Effector memory CD4-positive, alpha-beta T cell (primary cell): ENCODE data around the gene OR8B4.
"Not testable (repeated sequence)": the region's sequence is repeated elsewhere in the genome, so short reads cannot be mapped to it uniquely, and the experiment has no call there.

Experiments
- DNase-seq, 3 donors: peaks; one replicate each; pipeline ENCODE4 v3.0.0-alpha.2; 2020
- H3K27ac ChIP-seq: 2 replicates; pipeline ENCODE4 v1.7.0; 2013; ENCODE audit warnings: mild to moderate bottlenecking, low read length, moderate library complexity; ENCODE audit not compliant: insufficient read depth, poor library complexity, severe bottlenecking
- H3K27me3 ChIP-seq: replicated peaks from 2 replicates; pipeline ENCODE4 v1.7.0; 2013; ENCODE audit warnings: mild to moderate bottlenecking, low read length; ENCODE audit not compliant: insufficient read depth, control insufficient read depth, poor library complexity, severe bottlenecking
- H3K36me3 ChIP-seq: 2 replicates; pipeline ENCODE4 v1.7.0; 2013; ENCODE audit warnings: mild to moderate bottlenecking, low read length, moderate library complexity; ENCODE audit not compliant: control insufficient read depth, insufficient read depth
- H3K4me1 ChIP-seq: 2 replicates; pipeline ENCODE4 v1.7.0; 2013; ENCODE audit warnings: low read length, mild to moderate bottlenecking; ENCODE audit not compliant: control insufficient read depth, insufficient read depth, poor library complexity, severe bottlenecking
- H3K4me3 ChIP-seq: 2 replicates; pipeline ENCODE4 v1.7.0; 2013; ENCODE audit warnings: low read length, low read depth, mild to moderate bottlenecking; ENCODE audit not compliant: insufficient read depth, poor library complexity, severe bottlenecking
- H3K9me3 ChIP-seq: 2 replicates; pipeline ENCODE4 v1.7.0; 2013; ENCODE audit warnings: mild to moderate bottlenecking, low read length, moderate library complexity; ENCODE audit not compliant: control insufficient read depth

OR8B4 gene

DNA sequence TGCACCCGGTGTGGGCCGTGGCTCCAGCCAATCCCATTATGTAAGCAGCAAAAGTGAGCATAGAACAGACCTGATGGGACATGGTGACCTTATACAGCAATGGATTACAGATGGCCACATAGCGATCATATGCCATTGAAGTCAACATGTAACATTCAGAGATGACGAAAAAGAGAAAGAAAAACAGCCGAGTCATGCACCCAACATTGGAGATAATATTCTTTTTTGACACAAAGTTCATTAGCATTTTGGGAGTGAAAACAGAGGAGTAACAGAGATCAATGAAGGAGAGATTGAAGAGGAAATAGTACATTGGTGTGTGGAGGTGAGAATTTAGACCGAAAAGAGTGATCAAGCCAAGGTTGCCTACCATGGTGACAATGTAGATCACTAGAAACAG is 41.8 kb downstream of the OR8B4 start:
- not testable (repeated sequence) for H3K27ac ChIP-seq, H3K27me3 ChIP-seq, H3K4me1 ChIP-seq, H3K36me3 ChIP-seq, DNase-seq, H3K4me3 ChIP-seq, H3K9me3 ChIP-seq

DNA sequence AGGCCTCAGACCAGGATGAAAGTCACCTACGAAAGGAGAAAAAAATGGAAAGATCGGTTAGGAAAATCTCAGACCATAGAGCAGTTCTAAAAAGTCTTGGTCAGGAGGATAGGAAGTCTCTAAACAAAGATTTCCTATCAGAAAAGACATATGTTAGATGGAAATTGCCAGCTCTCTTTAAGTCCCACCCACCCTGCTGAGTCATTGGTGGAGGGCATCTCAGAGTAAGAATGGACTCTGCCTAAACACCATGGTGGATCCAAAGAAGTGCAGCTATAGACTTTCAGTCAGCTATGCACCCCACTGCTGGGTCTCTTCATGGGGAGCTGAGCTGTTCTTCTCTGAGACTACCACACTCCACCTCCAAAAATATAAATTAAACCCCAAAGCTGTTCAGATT is 44.1 kb downstream of the OR8B4 start:
- Histone ChIP-seq H3K27ac (no peak overlapping the region), H3K27me3 (no peaks in the 10 kb centered on the region), H3K4me1 (no peaks in the 10 kb centered on the region), H3K9me3 (no peaks in the 10 kb centered on the region), H3K36me3 (no peaks in the 10 kb centered on the region), H3K4me3 (no peak overlapping the region)
- DNase-seq, result no peak

- H3K27ac ChIP-seq, result no peak overlapping the region
- no peak overlapping the region for H3K4me3 ChIP-seq
- no peak for DNase-seq
- no peaks in the 10 kb centered on the region for H3K27me3 ChIP-seq
- no peaks in the 10 kb centered on the region for H3K36me3 ChIP-seq
- H3K4me1 ChIP-seq, result no peaks in the 10 kb centered on the region
- no peaks in the 10 kb centered on the region for H3K9me3 ChIP-seq
These were observed 48.4 kb downstream of the OR8B4 start for GRCh38 chr11:124376280-124376679.
